ENCODE results near the gene CACNB3.

The CACNB3 gene

DNA sequence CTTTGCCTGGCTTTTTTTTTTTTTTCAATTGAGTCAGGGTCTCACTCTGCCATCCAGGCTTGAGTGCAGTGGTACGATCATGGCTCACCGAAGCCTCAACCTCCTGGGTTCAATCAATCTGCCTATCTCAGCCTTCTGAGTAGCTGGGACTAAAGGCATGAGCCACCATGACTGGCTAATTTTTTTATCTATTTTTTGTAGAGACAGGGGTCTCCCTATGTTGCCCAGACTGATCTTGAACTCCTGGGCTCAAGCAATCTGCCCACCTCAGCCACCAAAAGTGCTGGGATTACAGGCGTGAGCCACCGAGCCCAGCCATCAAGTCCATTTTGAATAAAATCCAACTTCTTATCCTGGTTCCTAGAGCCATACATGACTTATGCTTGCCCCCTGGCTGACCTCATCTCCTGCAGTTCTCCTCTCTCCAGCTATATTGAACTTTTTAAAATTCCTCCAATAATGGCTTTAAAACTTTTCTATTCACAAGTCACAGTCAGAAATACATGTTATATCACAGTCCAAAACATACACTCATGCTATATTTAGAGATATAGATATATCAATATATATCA lies 57.7 kb downstream of the CACNB3 start:
- DNase-seq: peak in 2 of 10 donors; percentile 29 to 51
- intact Hi-C loops (cut with DNase I): no loop called here

Measured in posterior cingulate gyrus (tissue), 11 donors.